NCI-H187 (cell line): Measurements from ENCODE around the gene COL26A1.

Experiments
- DNase-seq, 2 experiments: peaks; one replicate each; lab custom pipeline; 2025; lab: John Stamatoyannopoulos, UW

The COL26A1 gene

GRCh38 chr7:101535351-101535751 lies 172.7 kb downstream of the COL26A1 start:
- DNase-seq: no peak

- no peak for DNase-seq
These were observed 173.6 kb downstream of the COL26A1 start for GRCh38 chr7:101536232-101536631.

- DNase-seq: no peak
These were observed 174.0 kb downstream of the COL26A1 start for GRCh38 chr7:101536668-101537067.

GRCh38 chr7:101537205-101537604 lies 174.5 kb downstream of the COL26A1 start:
- no peak for DNase-seq

GRCh38 chr7:101537935-101538595 lies 175.4 kb downstream of the COL26A1 start:
- DNase-seq: no peak

GRCh38 chr7:101538596-101539459 lies 176.2 kb downstream of the COL26A1 start:
- DNase-seq: no peak

- no peak for DNase-seq
These were observed 177.1 kb downstream of the COL26A1 start for GRCh38 chr7:101539784-101540183.

- peak in 1 of 2 experiments; percentile 23 for DNase-seq
These were observed 180.0 kb downstream of the COL26A1 start for GRCh38 chr7:101542527-101543241.

GRCh38 chr7:101543242-101543766 lies 180.6 kb downstream of the COL26A1 start:
- DNase-seq: no peak

- DNase-seq: no peak
These were observed 181.2 kb downstream of the COL26A1 start for GRCh38 chr7:101543846-101544245.

GRCh38 chr7:101545441-101546190 lies 182.9 kb downstream of the COL26A1 start:
- DNase-seq: no peak

- DNase-seq: no peak
These were observed 183.7 kb downstream of the COL26A1 start for GRCh38 chr7:101546308-101546936.

GRCh38 chr7:101547022-101547915 lies 184.6 kb downstream of the COL26A1 start:
- DNase-seq: no peak

GRCh38 chr7:101547916-101548661 lies 185.4 kb downstream of the COL26A1 start:
- DNase-seq: no peak

GRCh38 chr7:101549734-101550133 lies 187.1 kb downstream of the COL26A1 start:
- no peak for DNase-seq

- DNase-seq: no peak
These were observed 188.2 kb downstream of the COL26A1 start for GRCh38 chr7:101550641-101551541.

- DNase-seq: no peak
These were observed 190.5 kb downstream of the COL26A1 start for GRCh38 chr7:101553018-101553770.
